ENCODE data around the gene PPARG.
"Not testable (repeated sequence)": the region's sequence is repeated elsewhere in the genome, so short reads cannot be mapped to it uniquely, and the experiment has no call there.

Gene PPARG

DNA sequence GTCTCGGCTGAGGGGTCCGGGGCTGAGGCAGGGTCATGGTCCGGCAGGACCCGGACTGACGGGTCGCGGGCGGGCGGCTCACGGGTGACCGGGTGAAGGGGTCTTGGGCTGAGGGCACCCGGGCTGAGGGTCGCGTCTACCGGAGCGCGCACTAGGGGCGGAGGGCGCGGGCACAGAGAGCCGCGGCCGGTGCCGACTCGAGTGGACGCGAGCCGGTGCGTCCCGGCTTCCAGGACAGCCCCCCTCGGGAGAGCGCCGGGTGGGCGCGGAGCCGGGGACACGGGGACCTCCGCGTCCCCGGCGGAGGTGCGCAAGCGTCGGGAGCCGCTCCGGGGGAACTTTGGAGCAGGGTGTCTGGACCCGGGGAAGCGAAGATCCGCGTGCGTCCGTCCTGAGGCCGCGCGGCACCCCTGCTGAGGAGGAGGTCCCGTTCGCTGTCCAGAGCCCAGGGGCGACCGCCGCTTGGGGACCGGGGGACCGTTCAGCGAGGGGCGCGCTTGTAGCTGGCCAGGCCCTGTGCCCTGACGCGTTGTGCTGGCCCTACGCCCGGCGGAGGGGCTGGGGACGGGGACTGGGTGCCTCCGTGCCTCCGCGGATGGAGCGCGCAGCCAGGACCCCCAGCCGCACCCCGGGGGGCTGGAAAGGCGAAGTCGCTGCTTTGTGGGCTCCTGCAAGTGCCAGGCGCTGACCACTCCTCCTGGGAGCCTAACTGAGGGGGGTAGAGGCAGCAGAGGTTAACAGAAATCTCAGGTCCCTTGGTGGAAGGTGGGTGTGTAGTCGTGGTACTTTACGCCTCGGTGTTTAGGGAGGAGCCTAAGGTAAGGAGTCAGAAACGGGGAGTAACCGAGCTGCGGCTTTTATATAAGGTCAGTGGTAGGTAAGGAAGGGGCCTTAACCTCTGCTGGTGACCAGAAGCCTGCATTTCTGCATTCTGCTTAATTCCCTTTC is at the start of gene PPARG:
TSS of gene PPARG (plus strand) at position 889 of the 948 bp plus-strand sequence. CDS start 90,642 bp downstream, outside the sequence.
- H3K4me3 ChIP-seq (ENCODE audit: low read length): peak within 1 kb of the TSS; percentile 75
- peak within 1 kb of the TSS; percentile 96 for H3K9ac ChIP-seq (ENCODE audit: low read length)
- H3K36me3 ChIP-seq (ENCODE audit: control insufficient read depth, insufficient read depth, low read length): no peaks in the 10 kb centered on the region
- H3K9me3 ChIP-seq (ENCODE audit: control insufficient read depth, low read length): no peaks in the 10 kb centered on the region
- H3K27me3 ChIP-seq (ENCODE audit: control insufficient read depth, insufficient read depth, low read length): no peaks in the 10 kb centered on the region
- H3K4me1 ChIP-seq (ENCODE audit: control insufficient read depth, insufficient read depth, low read length): no peaks in the 10 kb centered on the region

- peaks cover 13% of the 10 kb centered on the region for H3K4me1 ChIP-seq (ENCODE audit: control insufficient read depth, insufficient read depth, low read length)
- H3K9me3 ChIP-seq (ENCODE audit: control insufficient read depth, low read length): no peaks in the 10 kb centered on the region
- no peaks in the 10 kb centered on the region for H3K36me3 ChIP-seq (ENCODE audit: control insufficient read depth, insufficient read depth, low read length)
- H3K27me3 ChIP-seq (ENCODE audit: control insufficient read depth, insufficient read depth, low read length): no peaks in the 10 kb centered on the region
- H3K4me3 ChIP-seq (ENCODE audit: low read length): no peak overlapping the region
- H3K9ac ChIP-seq (ENCODE audit: low read length): no peak overlapping the region
Observed at GRCh38 chr3:12239301-12239700, 49.6 kb upstream of the PPARG start.

DNA sequence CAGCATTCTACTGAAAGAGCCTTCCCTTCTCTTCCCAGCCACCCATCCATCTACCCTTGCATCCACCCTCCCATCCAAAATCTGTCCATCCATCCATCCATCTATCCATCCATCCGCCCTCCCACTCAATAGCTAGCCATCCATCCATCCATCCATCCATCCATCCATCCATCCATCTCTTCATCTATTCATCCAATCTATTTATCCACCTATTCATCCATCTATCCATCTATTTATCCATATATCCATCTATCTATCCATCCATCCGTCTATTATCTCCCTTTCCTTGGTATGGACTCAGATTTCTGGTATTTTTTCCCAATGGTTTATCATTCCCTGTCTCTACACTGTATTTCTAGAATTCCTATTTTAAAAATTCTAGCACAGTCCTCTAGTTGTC is 46.1 kb upstream of the PPARG start:
- H3K36me3 ChIP-seq (ENCODE audit: control insufficient read depth, insufficient read depth, low read length): no peaks in the 10 kb centered on the region

GRCh38 chr3:12246497-12247163 is 42.2 kb upstream of the PPARG start:
- Histone ChIP-seq H3K4me3 (ENCODE audit: low read length) (no peak overlapping the region), H3K36me3 (ENCODE audit: control insufficient read depth, insufficient read depth, low read length) (no peaks in the 10 kb centered on the region), H3K4me1 (ENCODE audit: control insufficient read depth, insufficient read depth, low read length) (peaks cover 5% of the 10 kb centered on the region), H3K9ac (ENCODE audit: low read length) (no peak overlapping the region), H3K9me3 (ENCODE audit: control insufficient read depth, low read length) (no peaks in the 10 kb centered on the region), H3K27me3 (ENCODE audit: control insufficient read depth, insufficient read depth, low read length) (no peaks in the 10 kb centered on the region)

More for the DNA sequence above, 46.1 kb upstream of the PPARG start:
- Histone ChIP-seq H3K4me1 (ENCODE audit: control insufficient read depth, insufficient read depth, low read length) (peaks cover 5% of the 10 kb centered on the region), H3K4me3 (ENCODE audit: low read length) (no peak overlapping the region), H3K27me3 (ENCODE audit: control insufficient read depth, insufficient read depth, low read length) (no peaks in the 10 kb centered on the region), H3K9me3 (ENCODE audit: control insufficient read depth, low read length) (no peaks in the 10 kb centered on the region), H3K9ac (ENCODE audit: low read length) (no peak overlapping the region)

GRCh38 chr3:12247411-12247810 is 41.5 kb upstream of the PPARG start:
- Histone ChIP-seq H3K4me3 (ENCODE audit: low read length) (no peak overlapping the region), H3K4me1 (ENCODE audit: control insufficient read depth, insufficient read depth, low read length) (peaks cover 5% of the 10 kb centered on the region), H3K9me3 (ENCODE audit: control insufficient read depth, low read length) (no peaks in the 10 kb centered on the region), H3K9ac (ENCODE audit: low read length) (no peak overlapping the region), H3K27me3 (ENCODE audit: control insufficient read depth, insufficient read depth, low read length) (no peaks in the 10 kb centered on the region), H3K36me3 (ENCODE audit: control insufficient read depth, insufficient read depth, low read length) (no peaks in the 10 kb centered on the region)

DNA sequence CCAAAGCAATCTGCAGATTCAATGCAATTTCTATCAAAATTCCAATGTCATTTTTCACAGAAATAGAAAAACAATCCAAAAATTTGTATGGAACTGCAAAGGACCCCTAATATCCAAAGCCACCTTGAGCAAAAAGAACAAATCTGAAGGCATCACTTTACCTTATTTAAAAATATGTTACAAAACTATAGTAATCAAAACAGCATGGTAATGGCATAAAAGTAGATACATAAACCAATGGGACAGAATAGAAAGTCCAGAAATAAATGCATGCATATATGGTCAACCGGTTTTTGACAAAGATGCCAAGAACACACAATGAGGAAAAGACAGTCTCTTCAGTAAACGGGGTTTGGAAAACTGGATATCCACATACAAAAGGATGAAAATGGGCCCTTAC is 39.4 kb upstream of the PPARG start:
- Histone ChIP-seq H3K27me3 (ENCODE audit: control insufficient read depth, insufficient read depth, low read length) (no peaks in the 10 kb centered on the region), H3K9me3 (ENCODE audit: control insufficient read depth, low read length) (no peaks in the 10 kb centered on the region), H3K4me1 (ENCODE audit: control insufficient read depth, insufficient read depth, low read length) (peaks cover 5% of the 10 kb centered on the region), H3K9ac (ENCODE audit: low read length) (no peak overlapping the region), H3K36me3 (ENCODE audit: control insufficient read depth, insufficient read depth, low read length) (no peaks in the 10 kb centered on the region), H3K4me3 (ENCODE audit: low read length) (no peak overlapping the region)

DNA sequence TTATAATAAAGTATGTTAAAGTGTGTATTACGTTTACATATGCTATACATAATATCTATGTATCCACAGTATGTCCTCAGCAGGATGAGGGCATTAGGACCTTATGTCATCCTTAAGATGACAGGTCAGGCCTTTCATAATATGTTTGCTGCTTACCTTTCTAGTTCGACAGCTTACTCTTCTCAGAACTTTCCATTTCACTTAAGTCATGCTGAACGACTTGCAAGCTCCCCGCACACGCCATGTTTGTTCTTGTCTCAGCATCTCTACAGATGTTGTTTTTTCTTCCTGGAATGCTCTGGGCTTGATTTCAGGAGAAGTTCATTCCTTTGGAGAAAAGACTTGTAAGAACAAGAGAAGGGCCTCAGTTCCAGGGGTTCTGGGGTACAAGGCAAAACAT is 36.0 kb upstream of the PPARG start:
- Histone ChIP-seq H3K27me3 (ENCODE audit: control insufficient read depth, insufficient read depth, low read length) (no peaks in the 10 kb centered on the region), H3K36me3 (ENCODE audit: control insufficient read depth, insufficient read depth, low read length) (no peaks in the 10 kb centered on the region), H3K4me1 (ENCODE audit: control insufficient read depth, insufficient read depth, low read length) (no peaks in the 10 kb centered on the region), H3K4me3 (ENCODE audit: low read length) (no peak overlapping the region), H3K9ac (ENCODE audit: low read length) (no peak overlapping the region), H3K9me3 (ENCODE audit: control insufficient read depth, low read length) (no peaks in the 10 kb centered on the region)

DNA sequence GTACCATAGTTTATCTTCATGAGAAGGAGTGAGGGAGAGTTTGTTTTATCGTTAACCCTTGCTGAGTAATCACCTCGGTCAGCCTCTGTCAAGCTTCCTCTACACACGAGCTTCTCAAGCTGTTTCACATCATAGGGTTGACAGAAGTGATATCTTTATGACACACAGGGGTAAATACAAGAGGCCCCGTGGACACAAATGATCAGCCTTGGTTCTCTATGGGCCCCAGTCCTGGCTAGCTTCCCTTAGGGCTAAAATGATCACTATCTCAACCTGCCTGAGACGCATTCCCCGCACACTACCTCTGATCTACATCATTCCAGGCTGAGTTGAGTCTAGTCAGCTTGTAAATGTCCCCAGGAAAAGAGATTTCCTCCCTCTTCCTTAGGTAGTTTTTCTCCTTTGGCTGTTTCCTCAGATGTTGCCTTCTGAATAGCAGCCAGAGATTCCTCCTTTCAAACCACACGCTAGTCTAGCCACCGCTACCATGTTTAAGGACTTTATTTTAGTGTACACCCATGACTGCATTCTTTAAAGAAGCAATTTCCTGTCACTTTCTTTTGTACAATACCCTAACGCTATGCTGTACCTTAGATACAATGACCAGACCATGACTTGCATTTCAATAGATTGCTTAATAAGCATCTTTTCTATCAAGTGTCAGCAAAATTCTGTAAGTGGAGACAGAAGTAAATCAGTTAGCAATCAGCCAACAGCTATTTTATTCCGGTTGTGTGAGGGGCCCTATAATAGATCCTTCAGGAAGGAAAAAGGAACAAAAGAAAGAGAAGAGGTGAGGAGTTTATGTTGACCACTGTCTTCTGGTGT is 35.1 kb upstream of the PPARG start:
- no peaks in the 10 kb centered on the region for H3K4me1 ChIP-seq (ENCODE audit: control insufficient read depth, insufficient read depth, low read length)

DNA sequence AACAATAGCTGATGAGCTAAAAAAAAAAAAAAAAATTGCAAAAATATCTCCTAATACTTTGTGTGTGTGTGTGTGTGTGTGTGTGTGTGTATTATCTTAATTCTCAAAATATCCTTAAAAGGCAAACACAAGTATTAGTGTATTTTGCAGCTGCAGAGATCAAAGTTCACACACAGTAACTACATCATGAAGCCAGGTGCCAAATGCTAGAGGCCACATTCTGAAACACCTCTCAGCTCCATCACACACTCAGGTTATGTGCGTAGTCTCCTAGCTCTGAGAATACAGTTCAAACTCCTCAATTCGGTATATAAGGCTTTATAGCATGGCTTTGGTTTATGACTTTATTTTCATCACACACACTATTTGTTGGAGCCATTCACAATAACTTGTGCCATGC is 33.5 kb upstream of the PPARG start:
- Histone ChIP-seq H3K4me3 (ENCODE audit: low read length) (no peak overlapping the region), H3K27me3 (ENCODE audit: control insufficient read depth, insufficient read depth, low read length) (no peaks in the 10 kb centered on the region), H3K36me3 (ENCODE audit: control insufficient read depth, insufficient read depth, low read length) (no peaks in the 10 kb centered on the region), H3K9ac (ENCODE audit: low read length) (no peak overlapping the region), H3K9me3 (ENCODE audit: control insufficient read depth, low read length) (no peaks in the 10 kb centered on the region), H3K4me1 (ENCODE audit: control insufficient read depth, insufficient read depth, low read length) (no peaks in the 10 kb centered on the region)

More for the DNA sequence above, 35.1 kb upstream of the PPARG start:
- Histone ChIP-seq H3K4me3 (ENCODE audit: low read length) (no peak overlapping the region), H3K36me3 (ENCODE audit: control insufficient read depth, insufficient read depth, low read length) (no peaks in the 10 kb centered on the region), H3K9ac (ENCODE audit: low read length) (no peak overlapping the region), H3K9me3 (ENCODE audit: control insufficient read depth, low read length) (no peaks in the 10 kb centered on the region), H3K27me3 (ENCODE audit: control insufficient read depth, insufficient read depth, low read length) (no peaks in the 10 kb centered on the region)

- H3K4me3 ChIP-seq (ENCODE audit: low read length): no peak overlapping the region
- peaks cover 5% of the 10 kb centered on the region for H3K4me1 ChIP-seq (ENCODE audit: control insufficient read depth, insufficient read depth, low read length)
- H3K27me3 ChIP-seq (ENCODE audit: control insufficient read depth, insufficient read depth, low read length): no peaks in the 10 kb centered on the region
- no peaks in the 10 kb centered on the region for H3K9me3 ChIP-seq (ENCODE audit: control insufficient read depth, low read length)
- no peak overlapping the region for H3K9ac ChIP-seq (ENCODE audit: low read length)
- no peaks in the 10 kb centered on the region for H3K36me3 ChIP-seq (ENCODE audit: control insufficient read depth, insufficient read depth, low read length)
Observed at GRCh38 chr3:12258911-12259310, 30.0 kb upstream of the PPARG start.

GRCh38 chr3:12262173-12262572 is 26.7 kb upstream of the PPARG start:
- H3K9me3 ChIP-seq (ENCODE audit: control insufficient read depth, low read length); H3K4me3 ChIP-seq (ENCODE audit: low read length); H3K4me1 ChIP-seq (ENCODE audit: control insufficient read depth, insufficient read depth, low read length); H3K27me3 ChIP-seq (ENCODE audit: control insufficient read depth, insufficient read depth, low read length); H3K36me3 ChIP-seq (ENCODE audit: control insufficient read depth, insufficient read depth, low read length); H3K9ac ChIP-seq (ENCODE audit: low read length): not testable (repeated sequence)
